ENCODE data around the gene SFTPA1.
"Not testable (repeated sequence)": the region's sequence is repeated elsewhere in the genome, so short reads cannot be mapped to it uniquely, and the experiment has no call there.

SFTPA1 gene

GRCh38 chr10:79611193-79611976 is 646 bp downstream of the SFTPA1 start:
- DNase-seq = not testable (repeated sequence)

DNA sequence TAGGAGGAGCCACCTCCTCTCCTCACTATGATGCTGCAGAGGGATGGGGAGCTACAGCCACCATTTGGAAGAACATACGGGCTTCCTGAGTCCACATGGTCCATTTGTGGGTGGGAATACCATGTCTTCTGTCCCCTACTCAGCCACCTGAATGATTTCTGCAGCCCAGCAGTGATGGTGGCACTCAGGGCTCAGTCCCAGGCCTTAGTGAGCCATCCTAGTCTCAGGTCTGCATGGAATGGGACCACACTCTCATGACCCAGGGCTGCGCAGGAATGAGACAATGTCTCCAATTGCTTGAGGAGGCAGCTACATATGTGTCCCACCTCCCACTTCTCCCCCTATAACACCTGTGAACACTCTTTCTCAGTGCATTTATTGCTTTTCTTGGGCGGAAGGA is 4.8 kb downstream of the SFTPA1 start:
- DNase-seq = no peak

GRCh38 chr10:79616164-79616563 is 5.4 kb downstream of the SFTPA1 start:
- DNase-seq = no peak

GRCh38 chr10:79623663-79624062 is 12.9 kb downstream of the SFTPA1 start:
- DNase-seq = not testable (repeated sequence)

DNA sequence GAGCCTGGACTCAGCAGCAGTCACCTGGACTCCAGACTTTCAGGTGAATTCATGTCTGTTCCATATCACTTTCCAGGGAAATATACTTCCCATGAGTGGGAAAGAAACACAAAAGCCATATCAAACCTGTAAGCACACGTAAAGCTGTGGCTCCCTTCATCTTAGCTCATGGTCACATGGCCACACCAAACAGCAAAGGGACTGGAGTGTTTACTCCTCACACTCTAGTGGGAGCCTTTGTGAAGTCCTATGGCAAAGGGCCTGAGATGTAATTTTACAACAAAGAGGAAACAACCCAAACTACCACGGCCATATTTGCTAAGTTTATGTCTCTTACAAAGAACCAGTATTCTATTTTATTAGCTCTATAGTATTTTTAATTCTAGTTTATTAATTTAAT is 16.3 kb downstream of the SFTPA1 start:
- DNase-seq = no peak

- no peak for DNase-seq
Observed at GRCh38 chr10:79628083-79628482, 17.3 kb downstream of the SFTPA1 start.

GRCh38 chr10:79628988-79629954 is 18.5 kb downstream of the SFTPA1 start:
- DNase-seq = no peak

DNA sequence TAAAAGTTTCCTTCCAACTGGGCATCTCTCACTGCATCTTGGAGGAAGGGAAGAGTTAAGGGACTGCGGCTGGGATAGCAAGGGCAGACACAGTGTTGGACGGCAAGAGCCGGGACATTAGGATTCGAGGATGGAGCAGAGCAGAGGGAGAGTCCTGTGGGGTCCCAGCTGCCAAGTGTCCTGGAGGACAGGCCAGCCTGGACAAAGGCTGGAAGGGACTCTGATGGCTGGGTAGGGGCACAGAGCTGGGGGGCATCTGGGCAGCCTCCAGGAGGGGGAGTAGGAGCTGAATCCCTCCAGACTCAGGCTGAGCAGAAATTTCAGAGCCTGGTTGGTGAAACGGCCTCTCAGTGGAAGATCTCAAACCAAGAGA is 19.2 kb downstream of the SFTPA1 start:
- no peak for DNase-seq

DNA sequence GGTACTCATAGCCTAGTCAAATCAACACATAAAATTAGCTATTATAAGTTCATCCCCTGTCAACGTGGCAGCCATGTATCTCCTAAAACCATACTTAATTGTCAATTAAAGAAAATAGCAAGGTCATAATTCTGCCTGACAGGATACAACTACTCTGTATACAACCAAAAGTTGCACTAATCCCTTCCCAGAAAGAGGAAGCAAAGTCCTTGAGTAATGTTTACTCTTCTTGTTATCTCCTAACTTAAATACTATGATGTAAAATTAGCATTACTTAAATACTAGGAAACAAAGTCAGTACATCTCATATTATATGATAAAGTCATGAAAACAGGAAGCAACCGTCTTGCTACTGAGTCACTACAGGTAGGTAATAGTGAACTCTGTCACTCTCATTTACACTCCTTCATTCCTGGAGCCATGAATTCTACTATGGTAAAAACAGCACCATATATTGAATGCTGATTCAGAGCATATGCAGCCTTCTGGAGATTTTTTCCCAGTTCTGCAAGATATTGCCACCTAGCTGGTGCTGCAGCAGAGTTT is 26.0 kb downstream of the SFTPA1 start:
- not testable (repeated sequence) for DNase-seq

- no peak for DNase-seq
Observed at GRCh38 chr10:79638318-79638717, 27.6 kb downstream of the SFTPA1 start.

DNA sequence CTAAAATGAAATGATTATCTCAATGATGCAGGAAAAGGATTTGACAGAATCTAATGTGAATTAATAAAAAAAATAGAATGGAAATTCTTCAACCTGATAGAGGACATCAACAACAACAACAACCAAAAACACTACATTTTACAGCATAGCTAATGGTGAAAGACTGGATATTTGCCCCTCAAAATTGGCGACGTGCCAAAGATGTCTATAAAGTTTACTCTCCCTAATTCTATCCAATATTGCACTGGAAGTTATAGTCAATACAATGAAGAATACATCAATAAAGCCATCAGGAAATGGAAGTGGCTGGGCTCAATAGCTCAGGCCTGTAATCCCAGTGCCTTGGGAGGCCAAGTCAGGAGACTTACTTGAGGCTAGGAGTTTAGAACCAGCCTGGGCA is 42.0 kb downstream of the SFTPA1 start:
- not testable (repeated sequence) for DNase-seq

DNA sequence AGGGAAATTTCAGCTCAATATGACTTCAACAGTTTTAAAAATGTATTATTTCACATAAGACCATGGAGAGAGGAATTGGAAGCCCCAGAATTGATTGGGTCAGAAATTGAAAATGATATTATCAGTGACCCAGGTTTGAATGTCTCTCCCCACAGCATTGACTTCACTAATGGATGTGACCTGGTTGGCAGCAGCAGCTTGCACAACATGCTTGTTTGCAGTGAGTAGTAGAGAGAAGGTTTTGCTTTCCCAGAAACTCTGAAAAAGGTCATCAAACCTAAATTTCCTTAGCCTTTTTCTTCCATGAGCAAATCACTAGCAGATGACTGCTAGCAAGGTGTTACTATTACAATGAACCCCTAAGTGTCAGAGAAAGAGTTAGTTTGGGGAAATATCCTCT is 52.5 kb downstream of the SFTPA1 start:
- DNase-seq = not testable (repeated sequence)

- DNase-seq = not testable (repeated sequence)
Observed at GRCh38 chr10:79664686-79665085, 53.9 kb downstream of the SFTPA1 start.

All from NCI-H1105 (cell line).